DND-41 (cell line): Measurements from ENCODE around the gene SLC38A5.

ENCODE experiments used
- CTCF ChIP-seq: IDR thresholded peaks from 2 replicates; pipeline ENCODE4 v1.5.1; 2012; ENCODE audit warnings: borderline replicate concordance, low read length, moderate library complexity, mild to moderate bottlenecking; ENCODE audit not compliant: poor library complexity, severe bottlenecking; ENCODE audit errors: extremely low read depth
- EZH2 ChIP-seq: IDR thresholded peaks from 3 replicates; pipeline ENCODE4 v1.6.1; 2012; ENCODE audit warnings: borderline replicate concordance, low read depth, mild to moderate bottlenecking, moderate library complexity, low read length, inconsistent platforms; ENCODE audit not compliant: severe bottlenecking

- TF ChIP-seq CTCF: no peak
- no peak for TF ChIP-seq EZH2
These were observed 13.3 kb downstream of the SLC38A5 start for GRCh38 chrX:48456628-48457331.
